ENCODE data around the gene GLB1L2.

Gene GLB1L2

DNA sequence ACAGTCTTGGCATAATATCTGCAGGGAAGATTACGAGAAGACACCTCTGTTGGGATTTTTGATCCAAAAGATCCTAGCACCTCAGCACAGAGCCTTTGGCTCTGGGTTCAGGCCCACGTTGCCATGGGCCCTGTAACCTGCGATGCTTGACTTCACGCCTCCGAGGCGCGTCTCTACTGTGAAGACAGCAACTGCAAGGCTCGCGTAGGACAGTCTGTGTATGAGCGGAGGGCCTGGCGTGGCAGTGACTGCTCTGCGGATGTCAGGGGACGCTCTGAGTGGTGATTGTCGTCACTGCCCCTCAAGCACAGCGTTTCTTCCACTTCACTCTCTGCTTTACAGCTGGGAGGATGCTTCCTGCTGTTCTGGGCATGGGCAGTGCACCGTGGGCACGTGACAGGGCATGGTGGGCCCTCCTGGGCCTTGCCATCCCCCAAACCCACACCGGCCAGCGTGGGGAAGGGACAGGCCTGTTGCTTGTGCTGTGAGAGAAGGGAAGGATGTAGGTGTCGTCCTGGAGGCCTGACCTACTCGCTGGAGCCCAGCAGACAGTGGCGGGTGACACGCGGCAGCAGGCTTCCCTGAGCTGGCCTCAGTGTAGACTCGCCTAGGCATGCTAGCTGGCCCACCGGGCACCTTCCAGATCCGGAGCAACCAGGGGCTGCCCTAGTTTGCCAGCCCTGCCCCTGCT lies 26.5 kb downstream of the GLB1L2 start:
- Histone ChIP-seq H3K9me3 (ENCODE audit: low read depth, low read length) (no peaks in the 10 kb centered on the region), H3K4me3 (no peak overlapping the region), H3K27ac (no peak overlapping the region), H3K9ac (ENCODE audit: insufficient read length) (no peak overlapping the region), H3K36me3 (ENCODE audit: insufficient read depth, low read length) (peaks cover 23% of the 10 kb centered on the region; the same call in 1 of the 2 replicates)
- no peak for TF ChIP-seq POLR2AphosphoS5 (IDR thresholded peaks at IDR 0.05; ENCODE audit: borderline replicate concordance, low read depth, low read length)
- TF ChIP-seq FOXP2 (optimal IDR thresholded peaks at IDR 0.05; ENCODE audit: control extremely low read depth, extremely low read length, insufficient read depth), result no peak
- TF ChIP-seq EZH2 (IDR thresholded peaks at IDR 0.05), result no peak
- DNase-seq (ENCODE audit: low read depth, low spot score), result no peak

GRCh38 chr11:134358856-134359490 lies 27.2 kb downstream of the GLB1L2 start:
- H3K27ac ChIP-seq, result no peak overlapping the region
- peaks cover 19% of the 10 kb centered on the region; the same call in 1 of the 2 replicates for H3K36me3 ChIP-seq (ENCODE audit: insufficient read depth, low read length)
- no peaks in the 10 kb centered on the region for H3K9me3 ChIP-seq (ENCODE audit: low read depth, low read length)
- no peak for TF ChIP-seq FOXP2 (optimal IDR thresholded peaks at IDR 0.05; ENCODE audit: control extremely low read depth, extremely low read length, insufficient read depth)
- no peak for TF ChIP-seq EZH2 (IDR thresholded peaks at IDR 0.05)
- TF ChIP-seq POLR2AphosphoS5 (IDR thresholded peaks at IDR 0.05; ENCODE audit: borderline replicate concordance, low read depth, low read length), result no peak
- DNase-seq (ENCODE audit: low read depth, low spot score), result no peak
- no peak overlapping the region for H3K4me3 ChIP-seq
- H3K9ac ChIP-seq (ENCODE audit: insufficient read length), result no peak overlapping the region

DNA sequence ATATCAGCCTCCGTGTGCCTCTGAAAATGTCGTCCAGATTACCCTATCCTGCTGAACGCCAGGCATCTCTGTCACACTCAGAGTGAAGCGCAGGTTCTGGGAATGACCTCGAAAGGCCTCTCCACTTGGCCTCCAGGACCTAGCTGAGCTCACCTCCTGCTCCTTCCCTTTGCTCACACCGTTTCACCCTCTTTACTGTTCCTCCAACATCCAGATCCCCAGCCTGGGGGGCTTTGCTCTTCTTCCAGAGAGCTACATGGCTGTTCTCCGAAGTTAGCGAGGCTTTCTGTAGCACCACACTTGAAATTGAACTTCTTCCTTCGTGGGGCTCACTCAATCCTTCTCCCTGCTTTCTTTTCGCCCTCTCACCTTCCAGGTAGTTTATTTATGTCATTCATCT lies 27.9 kb downstream of the GLB1L2 start:
- Histone ChIP-seq H3K27ac (peak overlapping the region; percentile 78; the same call in 1 of the 2 replicates), H3K9me3 (ENCODE audit: low read depth, low read length) (no peaks in the 10 kb centered on the region), H3K36me3 (ENCODE audit: insufficient read depth, low read length) (peaks cover 18% of the 10 kb centered on the region; the same call in 1 of the 2 replicates), H3K9ac (ENCODE audit: insufficient read length) (peak overlapping the region; percentile 14), H3K4me3 (no peak overlapping the region)
- no peak for DNase-seq (ENCODE audit: low read depth, low spot score)
- TF ChIP-seq FOXP2 (optimal IDR thresholded peaks at IDR 0.05; ENCODE audit: control extremely low read depth, extremely low read length, insufficient read depth) (no peak), EZH2 (IDR thresholded peaks at IDR 0.05) (no peak), POLR2AphosphoS5 (IDR thresholded peaks at IDR 0.05; ENCODE audit: borderline replicate concordance, low read depth, low read length) (no peak)

DNA sequence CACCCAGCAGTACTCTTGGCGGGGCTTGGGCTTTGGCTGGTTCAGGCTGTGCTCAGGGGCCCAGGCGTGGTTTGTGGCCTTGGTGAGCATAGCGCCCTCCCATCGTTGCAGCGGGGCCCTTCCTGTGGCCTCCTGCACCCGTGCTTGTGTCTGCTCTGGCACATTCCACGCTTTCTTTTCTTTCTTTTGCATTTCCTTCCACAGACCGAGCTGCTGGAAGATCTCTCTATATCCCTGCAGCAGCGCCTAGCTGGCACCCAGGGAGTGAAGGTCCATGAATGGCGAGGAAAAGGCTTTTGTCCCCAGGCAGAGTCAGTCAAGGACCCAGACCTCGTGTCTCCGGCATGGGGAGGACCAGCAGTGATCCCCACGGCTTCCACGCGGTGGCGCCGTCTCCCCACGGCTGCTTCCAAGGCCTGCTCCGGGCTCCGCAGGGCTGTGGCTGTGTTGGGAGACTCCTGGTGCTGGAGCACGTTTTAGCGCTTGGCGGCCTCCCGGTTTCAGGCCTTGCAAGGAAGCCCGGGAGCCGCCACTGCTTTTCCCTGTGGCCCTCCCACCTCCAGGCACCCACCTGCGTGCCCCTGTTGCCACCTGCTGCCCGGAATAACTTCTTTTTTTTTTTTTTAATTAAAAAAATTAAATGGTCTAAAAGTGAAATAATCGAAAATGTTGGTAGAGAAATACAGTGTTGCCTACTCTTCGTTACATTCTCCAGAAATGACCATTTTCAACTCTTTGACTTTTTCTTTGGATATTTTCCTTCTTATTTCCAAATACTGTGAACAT lies 28.5 kb downstream of the GLB1L2 start:
- Histone ChIP-seq H3K27ac (peak overlapping the region; percentile 78; the same call in 1 of the 2 replicates), H3K36me3 (ENCODE audit: insufficient read depth, low read length) (peaks cover 18% of the 10 kb centered on the region; the same call in 1 of the 2 replicates), H3K9ac (ENCODE audit: insufficient read length) (peak overlapping the region; percentile 14), H3K4me3 (no peak overlapping the region), H3K9me3 (ENCODE audit: low read depth, low read length) (no peaks in the 10 kb centered on the region)
- no peak for TF ChIP-seq POLR2AphosphoS5 (IDR thresholded peaks at IDR 0.05; ENCODE audit: borderline replicate concordance, low read depth, low read length)
- TF ChIP-seq EZH2 (IDR thresholded peaks at IDR 0.05), result no peak
- peak; percentile 40 for DNase-seq (ENCODE audit: low read depth, low spot score)

- Histone ChIP-seq H3K36me3 (ENCODE audit: insufficient read depth, low read length) (peaks cover 10% of the 10 kb centered on the region; the same call in 1 of the 2 replicates), H3K27ac (no peak overlapping the region), H3K9me3 (ENCODE audit: low read depth, low read length) (no peaks in the 10 kb centered on the region), H3K4me3 (no peak overlapping the region), H3K9ac (ENCODE audit: insufficient read length) (no peak overlapping the region)
- DNase-seq (ENCODE audit: low read depth, low spot score), result no peak
- TF ChIP-seq EZH2 (IDR thresholded peaks at IDR 0.05), result no peak
- TF ChIP-seq POLR2AphosphoS5 (IDR thresholded peaks at IDR 0.05; ENCODE audit: borderline replicate concordance, low read depth, low read length), result no peak
- TF ChIP-seq FOXP2 (optimal IDR thresholded peaks at IDR 0.05; ENCODE audit: control extremely low read depth, extremely low read length, insufficient read depth), result no peak
Measured at GRCh38 chr11:134361661-134362060, 29.9 kb downstream of the GLB1L2 start.

GRCh38 chr11:134362192-134362901 lies 30.6 kb downstream of the GLB1L2 start:
- Histone ChIP-seq H3K36me3 (ENCODE audit: insufficient read depth, low read length) (peaks cover 5% of the 10 kb centered on the region; the same call in 1 of the 2 replicates), H3K9me3 (ENCODE audit: low read depth, low read length) (no peaks in the 10 kb centered on the region), H3K27ac (no peak overlapping the region), H3K9ac (ENCODE audit: insufficient read length) (no peak overlapping the region), H3K4me3 (no peak overlapping the region)
- TF ChIP-seq POLR2AphosphoS5 (IDR thresholded peaks at IDR 0.05; ENCODE audit: borderline replicate concordance, low read depth, low read length) (no peak), EZH2 (IDR thresholded peaks at IDR 0.05) (no peak), FOXP2 (optimal IDR thresholded peaks at IDR 0.05; ENCODE audit: control extremely low read depth, extremely low read length, insufficient read depth) (no peak)
- no peak for DNase-seq (ENCODE audit: low read depth, low spot score)

DNA sequence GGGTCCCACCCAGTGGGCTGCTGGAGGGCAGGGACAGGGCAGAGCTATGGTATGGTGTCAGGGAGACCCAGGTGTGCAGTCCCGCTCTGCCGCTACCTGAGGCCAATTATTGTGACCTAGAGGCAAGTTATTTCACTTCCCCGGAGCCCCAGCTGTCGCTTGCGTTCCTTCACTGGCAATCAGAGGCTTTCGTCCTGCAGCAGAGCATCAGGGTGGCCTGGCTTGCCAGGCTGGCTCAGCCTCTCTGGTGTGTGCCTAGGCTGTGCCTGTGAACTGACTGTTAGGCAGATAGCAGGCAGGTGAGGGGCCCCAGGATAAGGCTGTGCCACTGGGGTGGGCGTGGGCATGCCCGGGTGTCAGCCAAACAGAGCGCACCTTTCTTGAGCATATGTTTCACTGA lies 31.4 kb downstream of the GLB1L2 start:
- Histone ChIP-seq H3K36me3 (ENCODE audit: insufficient read depth, low read length) (peaks cover 4% of the 10 kb centered on the region; the same call in 1 of the 2 replicates), H3K9me3 (ENCODE audit: low read depth, low read length) (no peaks in the 10 kb centered on the region), H3K27ac (no peak overlapping the region), H3K4me3 (no peak overlapping the region), H3K9ac (ENCODE audit: insufficient read length) (no peak overlapping the region)
- TF ChIP-seq POLR2AphosphoS5 (IDR thresholded peaks at IDR 0.05; ENCODE audit: borderline replicate concordance, low read depth, low read length) (no peak), FOXP2 (optimal IDR thresholded peaks at IDR 0.05; ENCODE audit: control extremely low read depth, extremely low read length, insufficient read depth) (no peak), EZH2 (IDR thresholded peaks at IDR 0.05) (no peak)
- DNase-seq (ENCODE audit: low read depth, low spot score), result no peak

Measured in SK-N-MC (cell line).